ENCODE measurements around the gene HTRA2.
"Not testable (repeated sequence)": the region's sequence is repeated elsewhere in the genome, so short reads cannot be mapped to it uniquely, and the experiment has no call there.

The HTRA2 gene

GRCh38 chr2:74529357-74530238 is at the start of gene HTRA2, which contains the start of gene AUP1:
Gene HTRA2, plus strand, starts transcription at chr2:74529933. Its CDS starts 74 bp downstream, at chr2:74530007.
Gene AUP1, minus strand, starts transcription at chr2:74529706. Its CDS starts 77 bp downstream, at chr2:74529629.
- peak; percentile 90 for FAIRE-seq

- FAIRE-seq: no peak
These were observed 48.3 kb upstream of the HTRA2 start for GRCh38 chr2:74481431-74481830.

- no peak for FAIRE-seq
These were observed 47.6 kb upstream of the HTRA2 start for GRCh38 chr2:74481961-74482800.

- peak; percentile 52 for FAIRE-seq
These were observed 46.7 kb upstream of the HTRA2 start, which contains the start of the genes CCDC142 and TTC31 for GRCh38 chr2:74482801-74483674. Gene CCDC142, minus strand, starts transcription at chr2:74482998. Its CDS starts 161 bp downstream, at chr2:74482837. Gene TTC31, plus strand, starts transcription at chr2:74483081. Its CDS starts 15 bp downstream, at chr2:74483096.

- FAIRE-seq: not testable (repeated sequence)
These were observed 46.0 kb upstream of the HTRA2 start for GRCh38 chr2:74483675-74484164.

- FAIRE-seq: no peak
These were observed 43.6 kb upstream of the HTRA2 start for GRCh38 chr2:74486141-74486540.

GRCh38 chr2:74488643-74489481 is 40.9 kb upstream of the HTRA2 start:
- no peak for FAIRE-seq

- no peak for FAIRE-seq
These were observed 39.8 kb upstream of the HTRA2 start for GRCh38 chr2:74489906-74490305.

- FAIRE-seq: no peak
These were observed 37.8 kb upstream of the HTRA2 start for GRCh38 chr2:74491648-74492544.

- no peak for FAIRE-seq
These were observed 36.2 kb upstream of the HTRA2 start for GRCh38 chr2:74493546-74493945.

- no peak for FAIRE-seq
These were observed 34.3 kb upstream of the HTRA2 start for GRCh38 chr2:74495440-74495839.

- no peak for FAIRE-seq
These were observed 32.5 kb upstream of the HTRA2 start for GRCh38 chr2:74496997-74497776.

GRCh38 chr2:74497777-74498499 is 31.8 kb upstream of the HTRA2 start:
- FAIRE-seq: no peak

- FAIRE-seq: no peak
These were observed 31.1 kb upstream of the HTRA2 start for GRCh38 chr2:74498500-74499266.

- no peak for FAIRE-seq
These were observed 30.3 kb upstream of the HTRA2 start, which contains the start of gene LBX2 for GRCh38 chr2:74499267-74499939. Gene LBX2, minus strand, starts transcription at chr2:74499603. Its CDS starts 66 bp downstream, at chr2:74499537.

GRCh38 chr2:74499940-74500577 is 29.7 kb upstream of the HTRA2 start:
- FAIRE-seq: no peak

GRCh38 chr2:74500578-74500946 is 29.2 kb upstream of the HTRA2 start:
- no peak for FAIRE-seq

All from TTC549 (cell line).